Stomach smooth muscle (tissue), 2 donors: Measurements from ENCODE around the gene CDH1.
"Not testable (repeated sequence)": the region's sequence is repeated elsewhere in the genome, so short reads cannot be mapped to it uniquely, and the experiment has no call there.

ENCODE experiments used
- H3K27ac ChIP-seq: one replicate; pipeline ENCODE4 v1.7.0; 2013; ENCODE audit warnings: mild to moderate bottlenecking, low read length, inconsistent platforms
- H3K27me3 ChIP-seq, 2 donors: one replicate each; pipeline ENCODE4 v1.7.0; 2013; ENCODE audit warnings: low read length in 2 of 2; ENCODE audit not compliant: insufficient read depth in 2 of 2, control insufficient read depth in 1 of 2
- H3K36me3 ChIP-seq, 2 donors: one replicate each; pipeline ENCODE4 v1.7.0; 2013; ENCODE audit warnings: low read length in 2 of 2; ENCODE audit not compliant: control insufficient read depth in 2 of 2, insufficient read depth in 2 of 2
- H3K4me1 ChIP-seq: one replicate; pipeline ENCODE4 v1.7.0; 2013; ENCODE audit warnings: low read length; ENCODE audit not compliant: control insufficient read depth, insufficient read depth
- H3K4me3 ChIP-seq, 2 donors: one replicate each; pipeline ENCODE4 v1.7.0; 2013; ENCODE audit warnings: low read length in 2 of 2
- H3K9ac ChIP-seq, 2 donors: one replicate each; pipeline ENCODE4 v1.7.0; 2013; ENCODE audit warnings: low read length in 2 of 2, mild to moderate bottlenecking in 1 of 2
- H3K9me3 ChIP-seq, 2 donors: one replicate each; pipeline ENCODE4 v1.7.0; 2013; ENCODE audit warnings: low read length in 2 of 2; ENCODE audit not compliant: control insufficient read depth in 2 of 2
- donor health status: healthy.
- donor health status: Pancreatic carcinoma.

The CDH1 gene

GRCh38 chr16:68778551-68779231 is 41.6 kb downstream of the CDH1 start:
- H3K4me3 ChIP-seq = no peak overlapping the region
- H3K36me3 ChIP-seq = no peaks in the 10 kb centered on the region
- peaks cover 0 to 2% of the 10 kb centered on the region in 2 donors for H3K27me3 ChIP-seq
- no peaks in the 10 kb centered on the region for H3K9me3 ChIP-seq
- H3K27ac ChIP-seq = no peak overlapping the region
- no peaks in the 10 kb centered on the region for H3K4me1 ChIP-seq
- H3K9ac ChIP-seq = no peak overlapping the region

- Histone ChIP-seq H3K27me3 (peaks cover 0 to 2% of the 10 kb centered on the region in 2 donors), H3K27ac (no peak overlapping the region), H3K4me3 (no peak overlapping the region), H3K9me3 (peaks cover 0 to 5% of the 10 kb centered on the region in 2 donors), H3K9ac (no peak overlapping the region), H3K4me1 (no peaks in the 10 kb centered on the region), H3K36me3 (no peaks in the 10 kb centered on the region)
Observed at GRCh38 chr16:68779891-68780290, 42.8 kb downstream of the CDH1 start.

GRCh38 chr16:68781784-68782183 is 44.7 kb downstream of the CDH1 start:
- peaks cover 0 to 5% of the 10 kb centered on the region in 2 donors for H3K9me3 ChIP-seq
- H3K27me3 ChIP-seq = peaks cover 0 to 2% of the 10 kb centered on the region in 2 donors
- no peak overlapping the region for H3K4me3 ChIP-seq
- H3K9ac ChIP-seq = no peak overlapping the region
- H3K36me3 ChIP-seq = no peaks in the 10 kb centered on the region
- H3K27ac ChIP-seq = no peak overlapping the region
- peaks cover 7% of the 10 kb centered on the region for H3K4me1 ChIP-seq

GRCh38 chr16:68782198-68783174 is 45.4 kb downstream of the CDH1 start:
- H3K4me1 ChIP-seq = peaks cover 10% of the 10 kb centered on the region

GRCh38 chr16:68784226-68784625 is 47.1 kb downstream of the CDH1 start:
- no peak overlapping the region for H3K27ac ChIP-seq
- H3K9ac ChIP-seq = no peak overlapping the region
- peaks cover 0 to 2% of the 10 kb centered on the region in 2 donors for H3K27me3 ChIP-seq
- peaks cover 10% of the 10 kb centered on the region for H3K4me1 ChIP-seq
- H3K9me3 ChIP-seq = peaks cover 0 to 5% of the 10 kb centered on the region in 2 donors
- H3K36me3 ChIP-seq = no peaks in the 10 kb centered on the region
- no peak overlapping the region for H3K4me3 ChIP-seq

More at GRCh38 chr16:68782198-68783174, 45.4 kb downstream of the CDH1 start:
- Histone ChIP-seq H3K4me3 (no peak overlapping the region), H3K9ac (no peak overlapping the region), H3K36me3 (no peaks in the 10 kb centered on the region), H3K27ac (no peak overlapping the region), H3K27me3 (peaks cover 0 to 2% of the 10 kb centered on the region in 2 donors), H3K9me3 (peaks cover 0 to 5% of the 10 kb centered on the region in 2 donors)

- Histone ChIP-seq H3K4me3 (no peak overlapping the region), H3K9me3 (peaks cover 0 to 5% of the 10 kb centered on the region in 2 donors), H3K4me1 (peaks cover 10% of the 10 kb centered on the region), H3K36me3 (no peaks in the 10 kb centered on the region), H3K27ac (no peak overlapping the region), H3K27me3 (peaks cover 0 to 2% of the 10 kb centered on the region in 2 donors), H3K9ac (no peak overlapping the region)
Observed at GRCh38 chr16:68784721-68785120, 47.6 kb downstream of the CDH1 start.

- H3K27ac ChIP-seq = no peak overlapping the region
- peaks cover 0 to 5% of the 10 kb centered on the region in 2 donors for H3K9me3 ChIP-seq
- H3K4me1 ChIP-seq = peaks cover 10% of the 10 kb centered on the region
- H3K9ac ChIP-seq = no peak overlapping the region
- peaks cover 0 to under 1% of the 10 kb centered on the region in 2 donors for H3K27me3 ChIP-seq
- H3K36me3 ChIP-seq = no peaks in the 10 kb centered on the region
- H3K4me3 ChIP-seq = no peak overlapping the region
Observed at GRCh38 chr16:68785715-68786114, 48.6 kb downstream of the CDH1 start.

- Histone ChIP-seq H3K9ac (no peak overlapping the region), H3K36me3 (no peaks in the 10 kb centered on the region), H3K27ac (no peak overlapping the region), H3K4me3 (no peak overlapping the region), H3K27me3 (no peaks in the 10 kb centered on the region), H3K9me3 (peaks cover 0 to 5% of the 10 kb centered on the region in 2 donors), H3K4me1 (peaks cover 10% of the 10 kb centered on the region)
Observed at GRCh38 chr16:68786685-68787418, 49.8 kb downstream of the CDH1 start.

GRCh38 chr16:68787419-68787807 is 50.3 kb downstream of the CDH1 start:
- peaks cover 10% of the 10 kb centered on the region for H3K4me1 ChIP-seq
- H3K9me3 ChIP-seq, H3K4me3 ChIP-seq, H3K36me3 ChIP-seq, H3K9ac ChIP-seq, H3K27ac ChIP-seq, H3K27me3 ChIP-seq: not testable (repeated sequence)

- Histone ChIP-seq H3K36me3 (no peaks in the 10 kb centered on the region), H3K9me3 (no peaks in the 10 kb centered on the region), H3K27ac (no peak overlapping the region), H3K27me3 (no peaks in the 10 kb centered on the region), H3K4me1 (peaks cover 10% of the 10 kb centered on the region), H3K9ac (no peak overlapping the region), H3K4me3 (no peak overlapping the region)
Observed at GRCh38 chr16:68790130-68790761, 53.2 kb downstream of the CDH1 start.
